ENCODE measurements around the gene GLI3. TPM values are rescaled to one million over a fixed set of nuclear protein-coding genes. Genes with fewer than 3 reads are reported as not detected.
A peak's percentile ranks its signal among the peaks of the same experiment; 100 is the strongest.

Gene GLI3
- total RNA-seq, 1 experiment from 2014 or later = 45.0 TPM

- peaks cover 15 to 21% (median 16%) of the 10 kb centered on the region in 3 experiments; a peak in 6 of 7 replicates for H3K36me3 Mint-ChIP-seq (ENCODE audit: insufficient read depth in 1 of 3, low read depth in 3 of 3)
These were observed 53.5 kb downstream of the GLI3 start for GRCh38 chr7:42183547-42183946.

More at GRCh38 chr7:42183547-42183946, 53.5 kb downstream of the GLI3 start:
- Histone ChIP-seq H4K91ac (ENCODE audit: insufficient read length, low read depth, low read length) (no peak overlapping the region), H3K9ac (ENCODE audit: extremely low read depth, insufficient read length, low read length) (no peak overlapping the region), H2BK5ac (ENCODE audit: insufficient read length, low read length) (no peak overlapping the region), H3K18ac (ENCODE audit: insufficient read length, low read depth, low read length) (no peak overlapping the region), H3K4me2 (ENCODE audit: insufficient read depth, insufficient read length, low read length) (no peak overlapping the region), H2BK120ac (ENCODE audit: low read depth, low read length, poor library complexity, severe bottlenecking) (no peak overlapping the region), H3K4me1 (ENCODE audit: insufficient read depth, low read length) (no peaks in the 10 kb centered on the region), H4K5ac (ENCODE audit: insufficient read length, low read depth, low read length) (no peak overlapping the region), H2BK15ac (ENCODE audit: low read depth, low read length) (no peak overlapping the region), H2BK20ac (ENCODE audit: low read depth, low read length, poor library complexity, severe bottlenecking) (no peak overlapping the region), H3K14ac (ENCODE audit: insufficient read depth, low read length) (no peak overlapping the region), H3T11ph (ENCODE audit: low read length) (no peak overlapping the region), H2AK5ac (ENCODE audit: insufficient read length, low read length) (no peak overlapping the region), H3K79me2 (ENCODE audit: insufficient read depth, low read length) (no peaks in the 10 kb centered on the region), H2AFZ (ENCODE audit: low read length) (no peak overlapping the region), H3K27me3 (ENCODE audit: insufficient read depth, low read length) (no peaks in the 10 kb centered on the region), H3K4ac (ENCODE audit: low read depth, low read length) (no peak overlapping the region), H3K56ac (ENCODE audit: insufficient read length, low read depth, low read length) (no peak overlapping the region), H4K8ac (replicated peaks; ENCODE audit: insufficient read length, low read depth, low read length) (no peak overlapping the region), H3K27ac (ENCODE audit: insufficient read length, low read depth, low read length) (no peak overlapping the region), H3K23me2 (ENCODE audit: insufficient read length, low read depth, low read length, poor library complexity, severe bottlenecking) (no peaks in the 10 kb centered on the region), H3K79me1 (ENCODE audit: insufficient read depth, low read depth, low read length, poor library complexity, severe bottlenecking) (no peaks in the 10 kb centered on the region), H2BK12ac (ENCODE audit: insufficient read length, low read depth, low read length) (no peak overlapping the region), H4K20me1 (ENCODE audit: control insufficient read depth, insufficient read depth, insufficient read length) (no peaks in the 10 kb centered on the region), H3K23ac (ENCODE audit: insufficient read length, low read depth, low read length) (no peak overlapping the region), H3K9me3 (ENCODE audit: control insufficient read depth, low read depth, low read length) (no peaks in the 10 kb centered on the region)
- no peak for DNase-seq
- Mint-ChIP-seq H3K4me1 (peaks cover 16 to 20% of the 10 kb centered on the region in 2 experiments), H3K27ac (peak overlapping the region in 2 of 3 experiments; percentile 7 to 86; a peak in 2 of 7 replicates), H3K9me3 (no peaks in the 10 kb centered on the region), H3K4me3 (no peak overlapping the region), H3K27me3 (ENCODE audit: low read depth) (no peaks in the 10 kb centered on the region)
- WGBS (ENCODE audit: extremely low coverage, insufficient read length, low lambda C conversion rate) = no CpG with 5 or more reads among the region's 6 CpGs
- no peak for TF ChIP-seq CTCF (conservative IDR thresholded peaks at IDR 0.05)
